Fibroblast of mammary gland (primary cell): ENCODE measurements around the gene ZNF598.

Experiments
- DNase-seq: peaks from one replicate; pipeline ENCODE4 v3.0.0-alpha.2; 2010; ENCODE audit warnings: low read depth
- H3K4me3 ChIP-seq: 2 replicates; pipeline ENCODE4 v1.5.1; 2011; ENCODE audit warnings: low read depth, mild to moderate bottlenecking, low read length, moderate library complexity; ENCODE audit not compliant: control insufficient read depth
- TF ChIP-seq, protein P1 (sequence below): conservative IDR thresholded peaks from 2 replicates; pipeline ENCODE4 v1.5.1; 2011; ENCODE audit warnings: low read depth, low read length, inconsistent platforms; ENCODE audit not compliant: control insufficient read depth, insufficient read depth

ZNF598 gene

DNA sequence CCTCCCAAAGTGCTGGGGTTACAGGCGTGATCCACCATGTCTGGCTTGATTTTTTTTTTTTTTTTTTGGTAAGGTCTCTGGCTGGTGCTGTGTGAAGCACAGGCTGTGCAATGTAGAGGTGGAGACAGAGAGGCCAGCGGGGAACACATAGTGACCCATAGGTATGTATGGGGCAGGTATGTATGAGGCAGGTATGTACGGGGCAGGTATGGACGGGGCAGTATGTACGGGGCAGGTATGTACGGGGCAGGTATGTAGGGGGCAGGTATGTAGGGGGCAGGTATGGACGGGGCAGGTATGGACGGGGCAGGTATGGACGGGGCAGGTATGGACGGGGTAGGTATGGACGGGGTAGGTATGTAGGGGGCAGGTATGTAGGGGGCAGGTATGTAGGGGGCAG is 60.1 kb downstream of the ZNF598 start:
- TF ChIP-seq, protein P1, sequence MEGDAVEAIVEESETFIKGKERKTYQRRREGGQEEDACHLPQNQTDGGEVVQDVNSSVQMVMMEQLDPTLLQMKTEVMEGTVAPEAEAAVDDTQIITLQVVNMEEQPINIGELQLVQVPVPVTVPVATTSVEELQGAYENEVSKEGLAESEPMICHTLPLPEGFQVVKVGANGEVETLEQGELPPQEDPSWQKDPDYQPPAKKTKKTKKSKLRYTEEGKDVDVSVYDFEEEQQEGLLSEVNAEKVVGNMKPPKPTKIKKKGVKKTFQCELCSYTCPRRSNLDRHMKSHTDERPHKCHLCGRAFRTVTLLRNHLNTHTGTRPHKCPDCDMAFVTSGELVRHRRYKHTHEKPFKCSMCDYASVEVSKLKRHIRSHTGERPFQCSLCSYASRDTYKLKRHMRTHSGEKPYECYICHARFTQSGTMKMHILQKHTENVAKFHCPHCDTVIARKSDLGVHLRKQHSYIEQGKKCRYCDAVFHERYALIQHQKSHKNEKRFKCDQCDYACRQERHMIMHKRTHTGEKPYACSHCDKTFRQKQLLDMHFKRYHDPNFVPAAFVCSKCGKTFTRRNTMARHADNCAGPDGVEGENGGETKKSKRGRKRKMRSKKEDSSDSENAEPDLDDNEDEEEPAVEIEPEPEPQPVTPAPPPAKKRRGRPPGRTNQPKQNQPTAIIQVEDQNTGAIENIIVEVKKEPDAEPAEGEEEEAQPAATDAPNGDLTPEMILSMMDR: no peak
- H3K4me3 ChIP-seq: no peak overlapping the region
- no peak for DNase-seq
